Ovary (tissue), 3 donors: Measurements from ENCODE around the gene PTOV1.

Experiments
- CTCF ChIP-seq, 3 donors: fragments of 450-650 bp in 2 of 3; fragments of 200-600 bp in 1 of 3; IDR thresholded peaks; one replicate each; pipeline versions ENCODE4 v1.5.1 to v1.8.0; 2016 to 2022; ENCODE audit warnings: antibody characterized with exemption in 3 of 3, mild to moderate bottlenecking in 1 of 3
- POLR2A ChIP-seq: fragments of 450-650 bp; IDR thresholded peaks from one replicate; pipeline ENCODE4 v1.6.1; 2017; ENCODE audit warnings: antibody characterized with exemption, mild to moderate bottlenecking, moderate library complexity
- donor health status: DM: no; HTN: no; CAD: no.

GRCh38 chr19:49873129-49873521 is 22.2 kb downstream of the PTOV1 start:
- TF ChIP-seq CTCF (IDR thresholded peaks at IDR 0.05) (no peak), POLR2A (no peak)
